ENCODE data around the gene CALM1. TPM values are rescaled to one million over a fixed set of nuclear protein-coding genes. Genes with fewer than 3 reads are reported as not detected.
A peak's percentile ranks its signal among the peaks of the same experiment; 100 is the strongest.

Gene CALM1
- total and polyA plus RNA-seq, 4 donors: 146 to 517 (median 166) TPM

- H3K27me3 ChIP-seq (ENCODE audit: control insufficient read depth in 4 of 4, insufficient read depth in 4 of 4, low read length in 3 of 4): no peaks in the 10 kb centered on the region
- no peak overlapping the region for H3K27ac ChIP-seq (ENCODE audit: low read depth in 1 of 2, low read length in 2 of 2)
- no peaks in the 10 kb centered on the region for H3K4me1 ChIP-seq (ENCODE audit: control insufficient read depth in 4 of 4, insufficient read depth in 4 of 4, low read length in 3 of 4)
- WGBS: 61% methylated on average over 6 of the region's 6 CpGs
- no peak overlapping the region for H3K4me3 ChIP-seq (ENCODE audit: low read depth in 1 of 3, low read length in 3 of 3)
- TF ChIP-seq SP1 (IDR thresholded peaks at IDR 0.05) (no peak), RXRA (IDR thresholded peaks at IDR 0.05) (no peak), JUND (IDR thresholded peaks at IDR 0.05) (no peak), YY1 (IDR thresholded peaks at IDR 0.05) (no peak), ATF3 (IDR thresholded peaks at IDR 0.05) (no peak)
- no peaks in the 10 kb centered on the region for H3K36me3 ChIP-seq (ENCODE audit: control insufficient read depth in 4 of 4, insufficient read depth in 3 of 4, low read depth in 1 of 4, low read length in 3 of 4)
- no peak overlapping the region for H3K9ac ChIP-seq (ENCODE audit: low read depth in 1 of 2, low read length in 2 of 2)
- DNase-seq (ENCODE audit: low spot score): no peak
- no peaks in the 10 kb centered on the region for H3K9me3 ChIP-seq (ENCODE audit: control insufficient read depth in 4 of 4, low read length in 3 of 4)
Measured at GRCh38 chr14:90456551-90456950, 59.7 kb downstream of the CALM1 start.

- Histone ChIP-seq H3K27ac (ENCODE audit: low read depth in 1 of 2, low read length in 2 of 2) (no peak overlapping the region), H3K9me3 (ENCODE audit: control insufficient read depth in 4 of 4, low read length in 3 of 4) (no peaks in the 10 kb centered on the region), H3K9ac (ENCODE audit: low read depth in 1 of 2, low read length in 2 of 2) (no peak overlapping the region), H3K4me1 (ENCODE audit: control insufficient read depth in 4 of 4, insufficient read depth in 4 of 4, low read length in 3 of 4) (no peaks in the 10 kb centered on the region), H3K36me3 (ENCODE audit: control insufficient read depth in 4 of 4, insufficient read depth in 3 of 4, low read depth in 1 of 4, low read length in 3 of 4) (no peaks in the 10 kb centered on the region), H3K27me3 (ENCODE audit: control insufficient read depth in 4 of 4, insufficient read depth in 4 of 4, low read length in 3 of 4) (no peaks in the 10 kb centered on the region), H3K4me3 (ENCODE audit: low read depth in 1 of 3, low read length in 3 of 3) (no peak overlapping the region)
- no peak for DNase-seq (ENCODE audit: low spot score)
- 47% methylated on average over 4 of the region's 4 CpGs for WGBS
- TF ChIP-seq HNF4A (conservative IDR thresholded peaks at IDR 0.05): peak; percentile 46 to 53
- TF ChIP-seq FOXA1 (IDR thresholded peaks at IDR 0.05): no peak
Measured at GRCh38 chr14:90457186-90457585, 60.4 kb downstream of the CALM1 start.

Other genes with a start within 250 kb of the CALM1 start
- 10 to 100 TPM; 47.3 to 89.9 TPM for gene PSMC1, start 140.5 kb upstream of the CALM1 start, total RNA-seq
- gene PSMC1, start 140.5 kb upstream of the CALM1 start, polyA plus RNA-seq: 10 to 100 TPM; 79.7 to 89.9 TPM
- 10 to 100 TPM; 10.1 to 17.4 TPM for gene NRDE2, start 65.1 kb upstream of the CALM1 start, total RNA-seq
- gene NRDE2, start 65.1 kb upstream of the CALM1 start, polyA plus RNA-seq: 10 to 100 TPM in 1 of 2 donors, 1 to 10 TPM in 1; 5.6 to 20.0 TPM